HepG2 (cell line): Measurements from ENCODE around the gene FAM3A. TPM values are rescaled to one million over a fixed set of nuclear protein-coding genes. Genes with fewer than 3 reads are reported as not detected.

Source experiments
- ATF7 ChIP-seq, 2 experiments: fragments of 450-650 bp in 1 of 2; sonication (generic) in 1 of 2; formaldehyde crosslinking in 1 of 2; IDR thresholded peaks; 2 replicates each; pipeline versions ENCODE4 v1.4.0 to v1.6.1; 2016 to 2020; ENCODE audit warnings: antibody characterized with exemption in 1 of 2, mild to moderate bottlenecking in 1 of 2, missing genetic modification reagents in 1 of 2
- MAFG ChIP-seq: sonication (generic); formaldehyde crosslinking; IDR thresholded peaks from 2 replicates; pipeline ENCODE4 v1.5.1; 2020; ENCODE audit warnings: mild to moderate bottlenecking, missing genetic modification reagents
- MAFK ChIP-seq, 2 experiments: IDR thresholded peaks in 1 of 2; conservative IDR thresholded peaks in 1 of 2; 2 replicates each; pipeline ENCODE4 v1.6.1; 2011; ENCODE audit warnings: improper control_type of control experiment in 2 of 2, low read length in 2 of 2
- NFYB ChIP-seq: sonication (generic); formaldehyde crosslinking; IDR thresholded peaks from 2 replicates; pipeline ENCODE4 v1.4.0; 2020; ENCODE audit warnings: missing genetic modification reagents
- RXRB ChIP-seq: IDR thresholded peaks from 2 replicates; pipeline ENCODE4 v1.6.1; 2016; ENCODE audit warnings: borderline replicate concordance, missing genetic modification reagents, missing compliant biosample characterization
- SRSF9 ChIP-seq: fragments of 200-400 bp; formaldehyde crosslinking; IDR thresholded peaks from 2 replicates; pipeline ENCODE4 v1.6.1; 2018; ENCODE audit warnings: borderline replicate concordance, mild to moderate bottlenecking, low read depth, low read length; ENCODE audit not compliant: insufficient read depth, poor library complexity, severe bottlenecking
- TAF1 ChIP-seq: sonication (generic); formaldehyde crosslinking; IDR thresholded peaks from 2 replicates; pipeline ENCODE4 v1.4.0; 2020; ENCODE audit warnings: missing genetic modification reagents
- TAF15 ChIP-seq: fragments of 200-400 bp; formaldehyde crosslinking; IDR thresholded peaks from one replicate; pipeline ENCODE4 v1.6.1; 2018; ENCODE audit warnings: mild to moderate bottlenecking, low read depth, low read length; ENCODE audit not compliant: poor library complexity, severe bottlenecking
- TBX2 ChIP-seq: sonication (generic); formaldehyde crosslinking; IDR thresholded peaks from 2 replicates; pipeline ENCODE4 v1.5.0; 2020; ENCODE audit warnings: missing genetic modification reagents, mild to moderate bottlenecking, borderline replicate concordance
- TEAD2 ChIP-seq: sonication (generic); formaldehyde crosslinking; IDR thresholded peaks from 2 replicates; pipeline ENCODE4 v1.9.0; 2021; ENCODE audit warnings: missing genetic modification reagents
- ZNF124 ChIP-seq: sonication (generic); formaldehyde crosslinking; IDR thresholded peaks from 2 replicates; pipeline ENCODE4 v1.4.0; 2020; ENCODE audit warnings: missing genetic modification reagents
- ZNF317 ChIP-seq: sonication (generic); formaldehyde crosslinking; IDR thresholded peaks from 2 replicates; pipeline ENCODE4 v1.5.0; 2020; ENCODE audit warnings: mild to moderate bottlenecking, missing genetic modification reagents
- ZSCAN21 ChIP-seq: sonication (generic); formaldehyde crosslinking; IDR thresholded peaks from 2 replicates; pipeline ENCODE4 v1.8.0; 2022; ENCODE audit warnings: mild to moderate bottlenecking, missing genetic modification reagents, moderate library complexity, borderline replicate concordance
- polyA plus RNA-seq, 8 experiments: library from polyadenylated mRNA; depleted of rRNA in 3 of 8; stranded (reverse) in 7 of 8; unstranded in 1 of 8; fragments of >200 nt; fragmentation: Illumina TruSeq in 4 of 8; extraction: Trizol in 4 of 8; gene quantifications; 2 replicates each; pipeline versions ENCODE4 v1.2.1 to v1.2.3, GENCODE V29; 2011 to 2016; ENCODE audit warnings: low read depth in 4 of 8, missing spikeins in 1 of 8, mixed read lengths in 1 of 8; ENCODE audit not compliant: insufficient read depth in 1 of 8
- total RNA-seq, 5 experiments: library from RNA; depleted of rRNA; stranded (reverse); fragments of >200 nt; fragmentation: Illumina TruSeq; extraction: Trizol; gene quantifications; 2 replicates each; pipeline ENCODE4 v1.2.3, GENCODE V29; 2016; ENCODE audit warnings: low read depth in 1 of 5
- TF ChIP-seq, protein P1 (sequence below): sonication (generic); formaldehyde crosslinking; IDR thresholded peaks from 2 replicates; pipeline ENCODE4 v1.5.1; 2020; ENCODE audit warnings: mild to moderate bottlenecking, missing genetic modification reagents, moderate library complexity
- TF ChIP-seq, protein P2 (sequence below): sonication (generic); formaldehyde crosslinking; IDR thresholded peaks from 2 replicates; pipeline ENCODE4 v1.4.0; 2020; ENCODE audit warnings: missing genetic modification reagents
- TF ChIP-seq, protein P3 (sequence below): sonication (generic); formaldehyde crosslinking; IDR thresholded peaks from 2 replicates; pipeline ENCODE4 v1.5.0; 2020; ENCODE audit warnings: missing genetic modification reagents
- TF ChIP-seq, protein P4 (sequence below): sonication (generic); formaldehyde crosslinking; IDR thresholded peaks from 2 replicates; pipeline ENCODE4 v1.4.0; 2020; ENCODE audit warnings: missing genetic modification reagents

The FAM3A gene
- total and polyA plus RNA-seq, 2 of the 13 experiments (the other 11 are each of a cell fraction or from before 2014, with no cell fraction given) = 11.2 to 22.7 TPM

DNA sequence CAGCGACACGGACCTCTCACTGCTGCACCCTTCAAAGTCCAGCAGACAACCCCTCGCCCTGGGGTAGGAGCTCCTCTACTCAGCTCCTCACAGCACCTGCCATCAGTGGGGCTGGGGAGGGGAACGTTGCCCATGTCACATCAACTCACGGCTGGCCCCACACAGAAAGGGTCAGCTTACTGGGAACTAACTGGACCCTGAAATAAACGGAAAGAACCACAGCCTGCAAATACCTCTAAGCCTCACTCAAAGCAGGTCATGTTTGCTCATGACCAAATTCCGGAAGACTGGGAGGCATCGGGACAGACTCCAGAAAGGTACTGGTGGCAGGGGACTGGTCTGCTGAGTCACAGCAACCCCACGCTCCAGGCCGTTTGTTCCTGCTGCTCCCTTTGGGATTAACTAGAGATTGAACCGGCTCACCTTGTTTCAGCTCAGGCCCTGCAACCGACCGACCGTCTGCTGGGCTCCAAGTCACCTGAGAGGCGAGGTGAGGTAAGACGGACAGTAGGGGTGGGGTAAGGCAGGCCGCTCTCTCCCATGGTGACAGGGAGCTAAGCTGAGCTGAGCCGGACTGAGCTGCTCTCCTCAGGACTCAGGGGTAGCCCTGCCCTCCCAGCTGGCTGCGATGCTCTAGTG lies 25.0 kb upstream of the FAM3A start (continued):
- TF ChIP-seq, protein P1, sequence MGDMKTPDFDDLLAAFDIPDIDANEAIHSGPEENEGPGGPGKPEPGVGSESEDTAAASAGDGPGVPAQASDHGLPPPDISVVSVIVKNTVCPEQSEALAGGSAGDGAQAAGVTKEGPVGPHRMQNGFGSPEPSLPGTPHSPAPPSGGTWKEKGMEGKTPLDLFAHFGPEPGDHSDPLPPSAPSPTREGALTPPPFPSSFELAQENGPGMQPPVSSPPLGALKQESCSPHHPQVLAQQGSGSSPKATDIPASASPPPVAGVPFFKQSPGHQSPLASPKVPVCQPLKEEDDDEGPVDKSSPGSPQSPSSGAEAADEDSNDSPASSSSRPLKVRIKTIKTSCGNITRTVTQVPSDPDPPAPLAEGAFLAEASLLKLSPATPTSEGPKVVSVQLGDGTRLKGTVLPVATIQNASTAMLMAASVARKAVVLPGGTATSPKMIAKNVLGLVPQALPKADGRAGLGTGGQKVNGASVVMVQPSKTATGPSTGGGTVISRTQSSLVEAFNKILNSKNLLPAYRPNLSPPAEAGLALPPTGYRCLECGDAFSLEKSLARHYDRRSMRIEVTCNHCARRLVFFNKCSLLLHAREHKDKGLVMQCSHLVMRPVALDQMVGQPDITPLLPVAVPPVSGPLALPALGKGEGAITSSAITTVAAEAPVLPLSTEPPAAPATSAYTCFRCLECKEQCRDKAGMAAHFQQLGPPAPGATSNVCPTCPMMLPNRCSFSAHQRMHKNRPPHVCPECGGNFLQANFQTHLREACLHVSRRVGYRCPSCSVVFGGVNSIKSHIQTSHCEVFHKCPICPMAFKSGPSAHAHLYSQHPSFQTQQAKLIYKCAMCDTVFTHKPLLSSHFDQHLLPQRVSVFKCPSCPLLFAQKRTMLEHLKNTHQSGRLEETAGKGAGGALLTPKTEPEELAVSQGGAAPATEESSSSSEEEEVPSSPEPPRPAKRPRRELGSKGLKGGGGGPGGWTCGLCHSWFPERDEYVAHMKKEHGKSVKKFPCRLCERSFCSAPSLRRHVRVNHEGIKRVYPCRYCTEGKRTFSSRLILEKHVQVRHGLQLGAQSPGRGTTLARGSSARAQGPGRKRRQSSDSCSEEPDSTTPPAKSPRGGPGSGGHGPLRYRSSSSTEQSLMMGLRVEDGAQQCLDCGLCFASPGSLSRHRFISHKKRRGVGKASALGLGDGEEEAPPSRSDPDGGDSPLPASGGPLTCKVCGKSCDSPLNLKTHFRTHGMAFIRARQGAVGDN = peak; percentile 63
- TF ChIP-seq RXRB (CRISPR knock-in tag) = 0 out of 2 replicates have a peak, but pooled peaks have one; percentile 43
- TF ChIP-seq, protein P2, sequence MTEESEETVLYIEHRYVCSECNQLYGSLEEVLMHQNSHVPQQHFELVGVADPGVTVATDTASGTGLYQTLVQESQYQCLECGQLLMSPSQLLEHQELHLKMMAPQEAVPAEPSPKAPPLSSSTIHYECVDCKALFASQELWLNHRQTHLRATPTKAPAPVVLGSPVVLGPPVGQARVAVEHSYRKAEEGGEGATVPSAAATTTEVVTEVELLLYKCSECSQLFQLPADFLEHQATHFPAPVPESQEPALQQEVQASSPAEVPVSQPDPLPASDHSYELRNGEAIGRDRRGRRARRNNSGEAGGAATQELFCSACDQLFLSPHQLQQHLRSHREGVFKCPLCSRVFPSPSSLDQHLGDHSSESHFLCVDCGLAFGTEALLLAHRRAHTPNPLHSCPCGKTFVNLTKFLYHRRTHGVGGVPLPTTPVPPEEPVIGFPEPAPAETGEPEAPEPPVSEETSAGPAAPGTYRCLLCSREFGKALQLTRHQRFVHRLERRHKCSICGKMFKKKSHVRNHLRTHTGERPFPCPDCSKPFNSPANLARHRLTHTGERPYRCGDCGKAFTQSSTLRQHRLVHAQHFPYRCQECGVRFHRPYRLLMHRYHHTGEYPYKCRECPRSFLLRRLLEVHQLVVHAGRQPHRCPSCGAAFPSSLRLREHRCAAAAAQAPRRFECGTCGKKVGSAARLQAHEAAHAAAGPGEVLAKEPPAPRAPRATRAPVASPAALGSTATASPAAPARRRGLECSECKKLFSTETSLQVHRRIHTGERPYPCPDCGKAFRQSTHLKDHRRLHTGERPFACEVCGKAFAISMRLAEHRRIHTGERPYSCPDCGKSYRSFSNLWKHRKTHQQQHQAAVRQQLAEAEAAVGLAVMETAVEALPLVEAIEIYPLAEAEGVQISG (CRISPR knock-in tag) = peak; percentile 33; the same call in 1 of the 2 replicates
- TF ChIP-seq MAFK (conservative IDR thresholded peaks at IDR 0.05 in 1 of 2, IDR thresholded peaks at IDR 0.05 in 1 of 2; ENCODE audit: low read length in 2 of 2) = peak; percentile 33 to 42; a peak in 1 of 4 replicates
- TF ChIP-seq MAFG (CRISPR knock-in tag) = peak; percentile 57; the same call in 1 of the 2 replicates
- TF ChIP-seq, protein P3, sequence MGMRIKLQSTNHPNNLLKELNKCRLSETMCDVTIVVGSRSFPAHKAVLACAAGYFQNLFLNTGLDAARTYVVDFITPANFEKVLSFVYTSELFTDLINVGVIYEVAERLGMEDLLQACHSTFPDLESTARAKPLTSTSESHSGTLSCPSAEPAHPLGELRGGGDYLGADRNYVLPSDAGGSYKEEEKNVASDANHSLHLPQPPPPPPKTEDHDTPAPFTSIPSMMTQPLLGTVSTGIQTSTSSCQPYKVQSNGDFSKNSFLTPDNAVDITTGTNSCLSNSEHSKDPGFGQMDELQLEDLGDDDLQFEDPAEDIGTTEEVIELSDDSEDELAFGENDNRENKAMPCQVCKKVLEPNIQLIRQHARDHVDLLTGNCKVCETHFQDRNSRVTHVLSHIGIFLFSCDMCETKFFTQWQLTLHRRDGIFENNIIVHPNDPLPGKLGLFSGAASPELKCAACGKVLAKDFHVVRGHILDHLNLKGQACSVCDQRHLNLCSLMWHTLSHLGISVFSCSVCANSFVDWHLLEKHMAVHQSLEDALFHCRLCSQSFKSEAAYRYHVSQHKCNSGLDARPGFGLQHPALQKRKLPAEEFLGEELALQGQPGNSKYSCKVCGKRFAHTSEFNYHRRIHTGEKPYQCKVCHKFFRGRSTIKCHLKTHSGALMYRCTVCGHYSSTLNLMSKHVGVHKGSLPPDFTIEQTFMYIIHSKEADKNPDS (CRISPR knock-in tag) = no peak
- no peak for TF ChIP-seq SRSF9
- TF ChIP-seq TAF15 = no peak
- TF ChIP-seq ATF7 (IDR thresholded peaks at IDR 0.05) = no peak
- 0 out of 2 replicates have a peak, but pooled peaks have one; percentile 53 for TF ChIP-seq ATF7 (CRISPR knock-in tag; IDR thresholded peaks at IDR 0.05)
- TF ChIP-seq ZNF317 (CRISPR knock-in tag) = no peak
- TF ChIP-seq ZSCAN21 (CRISPR knock-in tag) = no peak
- peak; percentile 62 for TF ChIP-seq TAF1 (CRISPR knock-in tag)
- peak; percentile 33; the same call in 1 of the 2 replicates for TF ChIP-seq TBX2
- 0 out of 2 replicates have a peak, but pooled peaks have one; percentile 25 for TF ChIP-seq ZNF124 (CRISPR knock-in tag)
- TF ChIP-seq, protein P4, sequence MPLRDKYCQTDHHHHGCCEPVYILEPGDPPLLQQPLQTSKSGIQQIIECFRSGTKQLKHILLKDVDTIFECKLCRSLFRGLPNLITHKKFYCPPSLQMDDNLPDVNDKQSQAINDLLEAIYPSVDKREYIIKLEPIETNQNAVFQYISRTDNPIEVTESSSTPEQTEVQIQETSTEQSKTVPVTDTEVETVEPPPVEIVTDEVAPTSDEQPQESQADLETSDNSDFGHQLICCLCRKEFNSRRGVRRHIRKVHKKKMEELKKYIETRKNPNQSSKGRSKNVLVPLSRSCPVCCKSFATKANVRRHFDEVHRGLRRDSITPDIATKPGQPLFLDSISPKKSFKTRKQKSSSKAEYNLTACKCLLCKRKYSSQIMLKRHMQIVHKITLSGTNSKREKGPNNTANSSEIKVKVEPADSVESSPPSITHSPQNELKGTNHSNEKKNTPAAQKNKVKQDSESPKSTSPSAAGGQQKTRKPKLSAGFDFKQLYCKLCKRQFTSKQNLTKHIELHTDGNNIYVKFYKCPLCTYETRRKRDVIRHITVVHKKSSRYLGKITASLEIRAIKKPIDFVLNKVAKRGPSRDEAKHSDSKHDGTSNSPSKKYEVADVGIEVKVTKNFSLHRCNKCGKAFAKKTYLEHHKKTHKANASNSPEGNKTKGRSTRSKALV (CRISPR knock-in tag) = no peak
- no peak for TF ChIP-seq TEAD2
- TF ChIP-seq NFYB (CRISPR knock-in tag) = no peak
